Memory B cell (primary cell): ENCODE results near the gene USP32.
"Not testable (repeated sequence)": the region's sequence is repeated elsewhere in the genome, so short reads cannot be mapped to it uniquely, and the experiment has no call there.

Source experiments
- ATAC-seq: fragments of 150-1000 bp; cut with Tn5 transposase; 2 replicates; pipeline ENCODE4 v1.10.0; 2021; ENCODE audit warnings: low read depth, mild to moderate bottlenecking, moderate library complexity
- DNase-seq, 2 donors: peaks; one replicate each; pipeline ENCODE4 v3.0.0; 2022; ENCODE audit warnings: low spot score in 2 of 2
- H3K27ac Mint-ChIP-seq: one replicate; pipeline ENCODE4 v1.8.0; 2022; ENCODE audit warnings: mild to moderate bottlenecking, moderate library complexity, mixed read lengths
- H3K27me3 Mint-ChIP-seq: one replicate; pipeline ENCODE4 v1.8.0; 2022; ENCODE audit warnings: mixed read lengths
- H3K36me3 Mint-ChIP-seq: one replicate; pipeline ENCODE4 v1.8.0; 2022; ENCODE audit warnings: mild to moderate bottlenecking, mixed read lengths
- H3K4me1 Mint-ChIP-seq: one replicate; pipeline ENCODE4 v1.8.0; 2022; ENCODE audit warnings: mixed read lengths
- H3K4me3 Mint-ChIP-seq: one replicate; pipeline ENCODE4 v1.8.0; 2022; ENCODE audit warnings: mild to moderate bottlenecking, moderate library complexity, mixed read lengths
- H3K9me3 Mint-ChIP-seq: one replicate; pipeline ENCODE4 v1.8.0; 2022; ENCODE audit warnings: mixed read lengths

USP32 gene

GRCh38 chr17:60392042-60392844 is at the start of gene USP32:
TSS of gene USP32 (minus strand) at chr17:60392133. CDS start at chr17:60391939, 194 bp downstream.
- DNase-seq, result peak; percentile 94 to 96
- Mint-ChIP-seq H3K27me3 (no peaks in the 10 kb centered on the region), H3K4me1 (peaks cover 45% of the 10 kb centered on the region)

DNA sequence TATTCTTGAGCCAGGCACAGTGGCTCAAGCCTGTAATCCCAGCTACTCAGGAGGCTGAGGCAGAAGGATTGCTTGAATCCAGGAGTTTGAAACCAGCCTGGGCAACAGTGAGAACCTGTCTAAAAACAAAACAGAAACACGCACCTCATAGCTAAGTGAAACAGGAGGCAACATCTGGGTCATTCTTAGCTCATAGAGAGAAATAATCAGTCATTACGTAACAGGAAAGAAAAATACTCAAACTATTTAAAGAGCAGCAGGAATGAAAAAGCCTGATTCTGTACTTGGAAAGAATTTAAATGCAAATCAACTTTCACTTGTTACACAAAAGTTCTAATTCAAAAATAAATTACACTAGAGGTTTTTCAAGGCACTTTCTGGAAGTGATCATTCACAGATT is 47.6 kb upstream of the USP32 start:
- Mint-ChIP-seq H3K27ac (no peak overlapping the region), H3K36me3 (no peaks in the 10 kb centered on the region), H3K9me3 (no peaks in the 10 kb centered on the region), H3K4me3 (no peak overlapping the region), H3K27me3 (peaks cover 2% of the 10 kb centered on the region), H3K4me1 (peaks cover 5% of the 10 kb centered on the region)
- no peak for ATAC-seq
- no peak for DNase-seq

More at GRCh38 chr17:60392042-60392844, at the start of gene USP32:
- peak; percentile 83 for ATAC-seq
- peak within 1 kb of the TSS; percentile 96 for H3K4me3 Mint-ChIP-seq
- H3K27ac Mint-ChIP-seq, result peak within 1 kb of the TSS; percentile 96
- H3K36me3 Mint-ChIP-seq, result no peaks in the 10 kb centered on the region
- no peaks in the 10 kb centered on the region for H3K9me3 Mint-ChIP-seq

- Mint-ChIP-seq H3K4me3 (no peak overlapping the region), H3K36me3 (peaks cover 6% of the 10 kb centered on the region), H3K4me1 (peaks cover 5% of the 10 kb centered on the region), H3K9me3 (peaks cover 4% of the 10 kb centered on the region), H3K27ac (no peak overlapping the region), H3K27me3 (peaks cover 2% of the 10 kb centered on the region)
- no peak for ATAC-seq
- no peak for DNase-seq
Observed at GRCh38 chr17:60436676-60437075, 44.7 kb upstream of the USP32 start.

GRCh38 chr17:60435244-60436167 is 43.6 kb upstream of the USP32 start:
- no peak overlapping the region for H3K27ac Mint-ChIP-seq
- H3K27me3 Mint-ChIP-seq, result peaks cover 2% of the 10 kb centered on the region

DNA sequence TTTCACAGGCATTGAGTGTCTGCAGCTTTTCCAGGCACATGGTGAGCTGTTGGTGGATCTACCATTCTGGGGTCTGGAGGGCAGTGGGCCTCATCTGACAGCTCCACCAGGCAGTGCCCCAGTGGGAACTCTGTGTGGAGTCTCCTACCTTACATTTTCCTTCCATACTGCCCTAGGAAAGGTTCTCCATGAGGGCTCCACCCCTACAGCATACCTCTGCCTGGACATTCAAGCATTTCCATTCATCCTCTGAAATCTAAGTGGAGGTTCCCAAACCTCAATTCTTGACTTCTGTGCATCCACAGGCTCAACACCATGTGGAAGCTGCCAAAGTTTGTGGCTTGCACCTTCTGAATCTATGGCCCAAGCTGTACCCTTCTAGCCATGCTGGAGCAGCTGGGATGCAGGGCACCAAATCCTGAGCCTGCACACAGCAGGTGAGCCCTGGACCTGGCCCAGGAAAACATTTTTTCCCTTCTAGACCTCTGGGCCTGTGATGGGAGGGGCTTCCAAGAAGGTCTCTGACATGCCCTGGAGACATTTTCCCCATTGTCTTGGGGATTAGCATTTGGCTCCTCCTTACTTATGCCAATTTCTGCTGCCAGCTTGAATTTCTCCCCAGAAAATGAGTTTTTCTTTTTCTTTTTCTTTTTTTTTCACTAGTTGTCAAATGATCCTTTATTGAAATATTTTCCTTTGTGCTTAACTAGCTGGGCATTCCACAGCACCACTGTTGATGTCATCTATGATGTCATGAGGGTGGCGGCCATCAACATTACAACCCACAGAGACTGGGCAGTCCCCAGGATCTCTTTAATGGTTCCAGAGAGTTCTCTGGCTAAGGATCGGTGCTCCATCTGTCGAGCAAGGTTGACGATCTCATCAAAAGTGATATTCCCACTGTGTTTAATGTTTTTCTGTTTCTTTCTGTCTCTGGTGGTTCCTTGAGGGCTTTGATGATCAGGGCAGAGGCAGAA is 41.4 kb upstream of the USP32 start:
- not testable (repeated sequence) for DNase-seq, H3K36me3 Mint-ChIP-seq, ATAC-seq, H3K4me1 Mint-ChIP-seq, H3K4me3 Mint-ChIP-seq, H3K27me3 Mint-ChIP-seq, H3K27ac Mint-ChIP-seq, H3K9me3 Mint-ChIP-seq

More at GRCh38 chr17:60435244-60436167, 43.6 kb upstream of the USP32 start:
- Mint-ChIP-seq H3K4me3 (no peak overlapping the region), H3K9me3 (peaks cover 4% of the 10 kb centered on the region), H3K36me3 (peaks cover 6% of the 10 kb centered on the region), H3K4me1 (peaks cover 5% of the 10 kb centered on the region)
- DNase-seq, result peak; percentile 61 to 71
- peak; percentile 75 for ATAC-seq

GRCh38 chr17:60430561-60430960 is 38.6 kb upstream of the USP32 start:
- not testable (repeated sequence) for ATAC-seq, H3K27me3 Mint-ChIP-seq, H3K9me3 Mint-ChIP-seq, H3K4me3 Mint-ChIP-seq, H3K36me3 Mint-ChIP-seq, H3K27ac Mint-ChIP-seq, H3K4me1 Mint-ChIP-seq, DNase-seq

DNA sequence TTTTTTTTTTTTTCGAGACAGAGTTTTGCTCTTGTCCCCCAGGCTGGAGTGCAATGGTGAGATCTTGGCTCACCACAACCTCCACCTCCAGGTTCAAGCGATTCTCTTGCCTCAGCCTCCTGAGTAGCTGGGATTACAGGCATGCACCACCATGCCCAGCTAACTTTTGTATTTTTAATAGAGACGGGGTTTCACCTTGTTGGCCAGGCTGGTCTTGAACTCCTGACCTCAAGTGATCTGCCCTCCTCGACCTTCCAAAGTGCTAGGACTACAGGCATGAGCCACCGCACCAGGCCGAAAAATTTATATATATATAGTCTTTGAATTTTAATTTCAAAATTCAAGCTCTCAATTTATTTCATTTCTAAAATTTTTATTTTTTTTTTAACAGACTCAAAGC is 36.6 kb upstream of the USP32 start:
- ATAC-seq, H3K27me3 Mint-ChIP-seq, H3K9me3 Mint-ChIP-seq, H3K36me3 Mint-ChIP-seq, H3K27ac Mint-ChIP-seq, H3K4me1 Mint-ChIP-seq, H3K4me3 Mint-ChIP-seq, DNase-seq: not testable (repeated sequence)

DNA sequence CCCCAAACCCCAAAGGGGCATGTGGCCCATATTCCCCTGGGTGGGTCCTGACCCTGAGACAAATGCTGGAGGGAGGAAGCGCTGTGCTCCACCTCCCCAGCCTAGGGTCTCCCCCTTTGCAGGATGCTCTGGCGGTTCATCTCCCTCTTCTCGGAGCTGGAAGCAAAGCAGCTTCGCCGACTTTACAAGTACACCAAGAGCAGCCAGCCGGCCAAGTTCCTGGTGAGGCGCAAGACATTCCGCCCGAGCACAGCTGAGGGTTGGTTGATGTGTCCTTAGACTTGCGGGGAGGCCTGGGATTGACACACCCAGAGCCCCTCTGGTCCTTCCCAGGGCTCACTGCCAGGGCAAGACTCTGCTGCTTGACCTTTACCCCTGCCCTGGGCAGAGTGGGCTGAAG is 34.7 kb upstream of the USP32 start:
- no peak overlapping the region for H3K4me3 Mint-ChIP-seq
- no peak overlapping the region for H3K27ac Mint-ChIP-seq
- ATAC-seq (no peak), DNase-seq (no peak)
- H3K27me3 Mint-ChIP-seq, result no peaks in the 10 kb centered on the region
- peaks cover 3% of the 10 kb centered on the region for H3K4me1 Mint-ChIP-seq
- no peaks in the 10 kb centered on the region for H3K36me3 Mint-ChIP-seq
- no peaks in the 10 kb centered on the region for H3K9me3 Mint-ChIP-seq

DNA sequence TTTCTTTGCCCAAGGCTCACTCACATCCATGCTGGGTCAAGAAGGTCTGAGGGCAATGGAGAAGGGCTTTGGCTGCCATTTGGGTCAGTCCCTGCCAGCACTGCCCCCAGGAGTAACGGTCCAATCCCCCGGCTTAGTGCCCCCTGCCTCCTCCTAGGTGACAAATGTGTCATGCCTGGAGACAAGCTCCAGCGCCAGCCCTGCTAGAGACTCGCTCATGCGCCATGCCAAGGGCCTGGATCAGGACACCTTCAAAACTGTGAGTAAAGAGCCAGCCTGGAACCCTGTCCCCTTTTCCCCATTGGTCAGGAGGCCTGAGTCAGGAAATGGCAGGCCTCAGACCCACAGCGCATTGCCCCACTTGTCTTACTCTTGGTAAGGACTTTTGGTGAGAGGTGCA is 33.7 kb upstream of the USP32 start:
- no peaks in the 10 kb centered on the region for H3K27me3 Mint-ChIP-seq
- peaks cover 9% of the 10 kb centered on the region for H3K4me1 Mint-ChIP-seq
- ATAC-seq (no peak), DNase-seq (no peak)
- H3K4me3 Mint-ChIP-seq, result no peak overlapping the region
- H3K36me3 Mint-ChIP-seq, result no peaks in the 10 kb centered on the region
- H3K27ac Mint-ChIP-seq, result no peak overlapping the region
- no peaks in the 10 kb centered on the region for H3K9me3 Mint-ChIP-seq

DNA sequence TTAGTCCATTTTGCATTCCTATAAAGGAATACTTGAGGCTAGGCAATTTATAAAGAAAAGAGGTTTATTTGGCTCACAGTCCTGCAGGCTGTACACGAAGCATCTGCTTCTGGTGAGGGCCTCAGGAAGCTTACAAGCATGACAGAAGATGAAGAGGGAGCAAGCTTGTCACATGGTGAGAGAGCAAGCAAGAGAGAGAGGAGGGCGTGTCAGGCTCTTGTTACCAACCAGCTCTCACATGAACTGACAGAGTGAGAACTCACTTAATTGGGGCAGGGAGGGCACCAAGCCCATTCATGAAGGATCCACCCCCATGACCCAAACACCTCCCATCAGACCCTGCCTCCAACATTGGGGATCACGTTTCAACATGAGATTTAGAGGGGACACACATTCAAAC is 31.9 kb upstream of the USP32 start:
- Mint-ChIP-seq H3K36me3 (no peaks in the 10 kb centered on the region), H3K27ac (no peak overlapping the region)

GRCh38 chr17:60422162-60422665 is 30.3 kb upstream of the USP32 start, which contains the start of gene CHCT1:
TSS of gene CHCT1 (plus strand) at chr17:60422489. CDS start at chr17:60422593, 104 bp downstream.
- ATAC-seq, result no peak
- DNase-seq, result no peak

More for the DNA sequence above, 31.9 kb upstream of the USP32 start:
- no peak for ATAC-seq
- no peak for DNase-seq
- Mint-ChIP-seq H3K4me3 (no peak overlapping the region), H3K27me3 (no peaks in the 10 kb centered on the region), H3K9me3 (no peaks in the 10 kb centered on the region), H3K4me1 (peaks cover 9% of the 10 kb centered on the region)

DNA sequence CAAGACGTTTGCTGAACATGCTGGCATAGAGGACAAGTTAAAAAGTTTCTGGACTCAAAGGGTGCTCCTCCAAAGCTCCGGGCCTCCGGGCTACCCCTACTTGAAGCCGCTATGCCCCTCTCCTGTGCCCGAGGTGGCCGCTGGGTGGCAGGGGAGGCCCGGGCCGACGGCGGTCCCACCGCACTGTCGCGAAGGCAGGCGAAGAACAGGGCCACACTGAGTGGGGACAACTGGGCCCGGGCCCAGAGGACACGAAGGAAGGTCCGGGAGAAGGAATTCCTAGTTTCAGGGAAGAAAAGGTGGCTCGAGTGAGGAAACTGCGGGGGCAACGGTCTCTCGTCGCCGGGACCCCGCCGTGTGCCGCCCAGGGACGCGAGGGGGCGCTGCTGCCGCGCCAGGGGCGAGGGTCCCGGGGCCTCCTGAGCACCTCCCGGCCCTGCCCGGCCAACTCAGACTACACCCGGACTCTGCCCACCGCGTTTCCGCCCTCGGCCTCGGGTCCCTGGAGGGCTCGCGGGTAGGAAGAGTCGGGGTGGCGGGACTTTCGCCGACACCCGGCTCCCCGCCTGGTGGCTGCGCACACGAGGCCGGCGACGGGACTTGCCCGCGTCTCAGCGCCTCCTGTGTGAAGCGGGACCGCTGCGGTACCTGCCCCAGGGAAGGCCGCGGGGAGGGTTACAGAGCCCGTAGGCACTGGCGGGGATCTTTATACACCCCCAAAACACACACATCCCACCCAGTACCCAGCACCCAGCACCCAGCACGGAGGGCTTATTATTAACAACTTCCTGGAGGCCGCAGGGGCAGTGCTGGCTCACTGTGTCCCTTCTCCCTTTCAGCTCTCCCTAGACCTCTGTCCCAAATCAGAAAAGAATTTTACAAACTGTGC is 29.6 kb upstream of the USP32 start:
- H3K36me3 Mint-ChIP-seq, result no peaks in the 10 kb centered on the region
- H3K4me3 Mint-ChIP-seq, result peak overlapping the region; percentile 90
- H3K4me1 Mint-ChIP-seq, result peaks cover 9% of the 10 kb centered on the region
- DNase-seq (peak; percentile 77 to 87), ATAC-seq (peak; percentile 90)
- H3K27me3 Mint-ChIP-seq, result no peaks in the 10 kb centered on the region
- no peaks in the 10 kb centered on the region for H3K9me3 Mint-ChIP-seq
- H3K27ac Mint-ChIP-seq, result peak overlapping the region; percentile 94

More at GRCh38 chr17:60422162-60422665, 30.3 kb upstream of the USP32 start, which contains the start of gene CHCT1:
- H3K36me3 Mint-ChIP-seq, result no peaks in the 10 kb centered on the region
- peak within 1 kb of the TSS; percentile 90 for H3K4me3 Mint-ChIP-seq
- H3K27me3 Mint-ChIP-seq, result no peaks in the 10 kb centered on the region
- no peaks in the 10 kb centered on the region for H3K9me3 Mint-ChIP-seq
- H3K4me1 Mint-ChIP-seq, result peaks cover 9% of the 10 kb centered on the region
- peak within 1 kb of the TSS; percentile 94 for H3K27ac Mint-ChIP-seq
